ENCODE data around the gene ZNF304.

DNA sequence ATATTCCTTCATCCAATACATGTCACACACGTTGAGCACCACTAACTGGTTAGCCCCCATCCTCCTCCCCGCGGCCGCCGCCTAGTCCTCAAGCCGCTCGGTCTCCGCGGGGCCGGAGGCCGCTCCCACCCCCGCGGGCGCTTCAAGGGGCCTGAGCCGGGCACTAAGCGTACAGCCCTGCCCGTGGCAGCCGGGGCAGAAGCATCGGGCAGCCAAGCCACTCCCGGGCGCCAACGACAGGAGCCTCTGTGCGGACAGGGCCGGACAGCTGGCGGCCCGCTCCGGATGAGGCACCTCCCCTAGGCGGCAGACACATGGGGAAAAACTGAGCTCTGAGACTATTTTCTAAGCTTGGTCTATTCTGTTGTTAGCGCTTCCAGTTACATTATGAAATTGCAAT is 33.6 kb upstream of the ZNF304 start:
- TF ChIP-seq CTCF (IDR thresholded peaks at IDR 0.05) = no peak
- TF ChIP-seq POLR2A (IDR thresholded peaks at IDR 0.05) = no peak
